PFSK-1 (cell line): ENCODE measurements around the gene PPM1H.

ENCODE experiments used
- POLR2AphosphoS5 ChIP-seq: IDR thresholded peaks from 2 replicates; pipeline ENCODE4 v1.6.1; 2012; ENCODE audit warnings: low read depth, mild to moderate bottlenecking, control low read depth, low read length, moderate library complexity
- SIN3A ChIP-seq: IDR thresholded peaks from 2 replicates; pipeline ENCODE4 v1.6.1; 2012; ENCODE audit warnings: mild to moderate bottlenecking, low read length, moderate library complexity, borderline replicate concordance; ENCODE audit not compliant: insufficient read depth

GRCh38 chr12:62908674-62909073, 26.3 kb downstream of the PPM1H start:
- TF ChIP-seq SIN3A (no peak), POLR2AphosphoS5 (no peak)
